HG03103 (cell line): ENCODE results near the gene YTHDC2.
"Not testable (repeated sequence)": the region's sequence is repeated elsewhere in the genome, so short reads cannot be mapped to it uniquely, and the experiment has no call there.

Source experiments
- ATAC-seq: cut with Tn5 transposase; IDR thresholded peaks from one replicate; pipeline ENCODE4 v1.9.1; 2021; ENCODE audit warnings: low read depth; ENCODE audit not compliant: unreplicated experiment

YTHDC2 gene

GRCh38 chr5:113600255-113600905, 86.9 kb downstream of the YTHDC2 start:
- no peak for ATAC-seq

DNA sequence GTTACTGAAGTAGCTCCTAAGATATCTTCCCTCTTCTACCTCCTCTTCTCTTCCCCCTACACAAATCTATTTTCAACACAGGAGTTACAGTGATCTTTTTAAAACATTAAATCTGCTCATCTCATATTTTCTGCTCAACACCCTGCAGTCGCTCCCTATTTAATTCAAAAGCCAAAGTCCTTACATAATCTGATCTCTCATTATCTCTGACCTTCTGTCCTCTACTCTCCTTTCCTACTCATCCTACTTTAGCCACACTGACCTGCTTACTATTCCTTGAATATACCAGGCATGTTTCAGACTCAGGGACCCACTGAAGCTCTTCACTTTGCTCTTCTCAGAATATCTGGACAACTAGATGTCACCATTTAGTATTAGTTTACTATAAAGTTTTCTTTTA, 87.9 kb downstream of the YTHDC2 start:
- no peak for ATAC-seq

DNA sequence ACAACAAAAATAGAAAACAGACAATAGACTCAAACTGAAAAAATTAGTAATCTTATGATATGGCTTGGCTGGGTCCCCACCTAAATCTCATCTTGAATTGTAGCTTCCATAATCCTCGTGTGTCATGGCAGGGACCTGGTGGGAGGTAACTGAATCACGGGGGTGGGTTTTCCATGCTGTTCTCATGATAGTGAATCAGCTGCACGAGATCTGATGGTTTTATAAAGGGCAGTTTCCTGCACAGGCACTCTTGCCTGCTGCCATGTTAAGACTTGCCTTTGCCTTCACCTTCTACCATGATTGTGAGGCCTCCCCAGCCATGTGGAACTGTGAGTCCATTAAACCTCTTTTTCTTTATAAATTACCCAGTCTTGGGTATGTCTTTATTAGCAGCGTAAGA, 89.8 kb downstream of the YTHDC2 start:
- not testable (repeated sequence) for ATAC-seq

DNA sequence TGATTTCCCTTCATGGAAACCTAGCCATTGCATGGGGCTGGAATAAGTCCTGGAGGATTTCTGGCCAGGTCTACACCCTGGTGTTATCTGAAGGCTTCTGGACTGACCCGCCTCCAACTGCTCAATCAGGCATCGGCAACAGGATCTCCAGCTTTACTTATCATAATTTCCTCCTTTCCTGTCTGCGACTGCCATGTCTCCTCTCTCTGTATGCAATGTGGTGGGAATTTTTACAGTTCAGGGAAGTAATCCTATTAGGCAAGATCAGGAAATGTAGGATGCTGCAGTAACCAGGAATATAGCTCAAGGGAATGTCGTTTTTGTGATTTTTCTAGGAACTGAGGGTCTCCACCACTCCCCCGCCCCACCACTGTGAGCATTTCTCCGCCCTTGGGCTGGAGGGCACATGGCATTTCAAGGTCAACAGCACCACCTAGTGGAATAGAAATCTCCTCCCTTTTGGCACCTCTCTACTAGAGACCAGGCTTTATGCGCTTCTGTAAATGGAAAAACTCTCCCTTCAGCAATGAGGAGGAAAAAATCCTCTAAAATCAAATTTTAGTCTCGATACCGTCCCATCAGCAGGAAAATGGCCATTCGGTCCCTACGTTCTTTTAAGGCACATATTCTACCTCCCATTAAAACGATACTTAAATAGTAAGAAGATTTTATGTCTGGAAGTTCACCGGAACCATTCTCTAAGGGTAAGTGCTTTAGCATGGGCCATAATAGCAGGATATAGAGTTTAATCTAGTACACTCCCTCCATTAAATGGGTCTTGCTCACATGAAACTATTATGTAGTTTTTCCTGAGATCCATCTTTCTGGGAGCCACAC, 93.0 kb downstream of the YTHDC2 start:
- peak; percentile 92 for ATAC-seq

- no peak for ATAC-seq
Measured at GRCh38 chr5:113607361-113607760, 93.9 kb downstream of the YTHDC2 start.

DNA sequence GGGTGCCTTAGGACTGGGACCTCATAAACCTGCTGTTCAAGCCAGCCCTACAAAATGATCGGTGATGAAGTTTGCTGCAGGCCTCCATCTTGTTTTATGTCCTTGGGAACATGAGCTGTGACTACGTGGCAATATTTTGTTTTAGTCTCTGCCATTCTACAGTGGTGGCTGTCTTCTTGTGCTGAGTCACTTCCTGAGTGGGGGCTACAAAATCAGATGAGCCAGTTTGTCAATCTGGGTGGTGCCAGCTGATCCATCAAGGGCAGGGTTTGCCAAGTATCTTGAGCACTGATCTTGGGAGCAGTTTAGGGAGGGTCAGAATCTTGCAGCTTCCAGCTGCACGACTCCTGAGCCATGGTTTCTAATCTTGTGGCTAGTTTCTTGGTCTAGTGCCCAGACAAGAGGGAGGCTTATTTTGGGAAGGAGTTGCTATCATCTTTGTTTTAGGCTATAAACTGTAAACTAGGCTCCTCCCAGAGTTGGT, 94.7 kb downstream of the YTHDC2 start:
- no peak for ATAC-seq

GRCh38 chr5:113612060-113612496, 98.6 kb downstream of the YTHDC2 start:
- peak; percentile 92 for ATAC-seq

DNA sequence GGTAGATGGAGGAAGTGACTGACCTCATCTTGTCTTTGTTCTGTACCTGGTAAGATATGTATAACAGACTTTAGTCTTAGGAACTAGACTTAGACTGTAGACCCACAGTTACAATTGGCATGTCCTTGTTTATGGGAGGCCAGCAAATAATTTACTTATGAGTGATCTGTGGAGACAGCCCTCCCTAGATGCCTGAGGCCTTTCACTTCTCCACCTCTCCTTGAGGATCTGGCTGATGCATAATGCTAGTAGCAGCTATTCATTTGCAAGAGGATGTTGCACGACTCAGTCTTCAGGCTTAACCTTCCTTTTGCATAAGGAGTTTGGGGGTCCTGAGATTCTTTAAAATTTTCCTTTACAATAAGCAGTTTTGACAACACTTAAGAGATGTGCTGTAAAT, 100.7 kb downstream of the YTHDC2 start:
- no peak for ATAC-seq

DNA sequence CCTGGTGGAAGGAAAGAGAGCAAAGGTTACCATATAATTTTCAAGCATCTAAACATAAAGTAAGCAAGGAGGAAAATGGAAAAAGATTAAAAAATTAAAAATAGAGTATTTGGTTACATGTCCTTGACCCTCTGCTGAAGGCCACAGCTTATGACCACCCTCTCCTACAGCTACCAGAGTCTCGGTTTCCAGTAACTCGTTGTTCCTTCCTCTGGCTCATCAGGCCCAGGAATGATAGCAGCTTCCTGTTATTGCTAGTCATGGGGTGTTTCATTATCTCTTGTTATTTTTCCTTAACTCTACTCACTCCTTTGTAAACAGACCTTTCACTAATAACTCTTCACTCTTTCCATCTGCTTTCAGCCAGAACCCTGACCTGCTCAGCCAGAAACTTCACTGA, 102.2 kb downstream of the YTHDC2 start:
- no peak for ATAC-seq

DNA sequence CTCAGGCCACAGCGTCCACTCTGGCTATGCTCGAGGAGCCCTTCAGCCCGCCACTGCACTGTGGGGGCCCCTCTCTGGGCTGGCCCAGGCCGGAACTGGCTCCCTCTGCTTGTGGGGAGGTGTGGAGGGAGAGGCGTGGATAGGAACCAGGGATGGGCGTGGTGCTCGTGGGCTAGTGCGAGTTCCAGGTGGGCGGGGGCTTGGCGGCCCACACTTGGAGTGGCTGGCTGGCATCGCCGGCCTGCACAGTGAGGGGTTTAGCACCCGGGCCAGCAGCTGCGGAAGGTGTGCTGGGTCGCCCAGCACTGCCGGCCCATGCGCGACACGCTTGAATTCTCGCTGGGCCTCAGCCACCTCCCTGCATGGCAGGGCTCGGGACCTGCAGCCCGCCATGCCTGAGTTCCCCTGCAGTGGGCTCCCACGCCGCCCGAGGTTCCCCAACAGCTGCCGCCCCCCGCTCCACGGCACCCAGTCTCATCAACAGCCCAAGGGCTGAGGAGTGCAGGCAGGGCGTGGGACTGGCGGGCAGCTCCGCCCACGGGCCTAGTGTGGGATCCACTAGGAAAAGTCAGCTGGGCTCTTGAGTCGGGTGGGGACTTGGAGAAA, 103.8 kb downstream of the YTHDC2 start:
- ATAC-seq = no peak

GRCh38 chr5:113632996-113633395, 119.5 kb downstream of the YTHDC2 start:
- ATAC-seq = no peak

DNA sequence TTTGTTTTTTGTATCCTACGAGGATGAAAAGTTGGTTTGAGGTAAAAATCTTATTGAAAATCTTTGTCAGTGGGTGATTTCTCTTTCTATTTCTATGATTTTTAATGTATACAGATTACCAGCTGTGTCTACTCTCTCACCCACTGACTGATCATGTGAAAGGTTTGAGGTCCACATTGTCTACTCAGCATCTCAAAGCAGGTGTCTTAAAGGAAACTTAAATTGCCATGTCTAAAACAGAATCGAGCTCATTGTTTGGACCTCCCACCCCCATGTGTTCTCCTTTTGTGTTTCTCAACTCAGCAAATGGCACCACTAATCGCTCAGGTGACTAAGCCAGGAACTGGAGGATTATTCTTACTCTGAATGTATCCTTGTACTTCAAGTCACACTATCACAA, 121.5 kb downstream of the YTHDC2 start:
- no peak for ATAC-seq

- no peak for ATAC-seq
Measured at GRCh38 chr5:113641715-113642114, 128.2 kb downstream of the YTHDC2 start.
